Peyer's patch (tissue), 4 donors: ENCODE results near the gene DOK5. TPM values are rescaled to one million over a fixed set of nuclear protein-coding genes. Genes with fewer than 3 reads are reported as not detected.

ENCODE experiments used
- DNase-seq, 3 donors: peaks; one replicate each; pipeline ENCODE4 v3.0.0-alpha.2; 2017 to 2019
- H3K27ac ChIP-seq, 4 donors: fragments of 200-600 bp; sonication (generic); one replicate each; pipeline ENCODE4 v1.5.1; 2016 to 2019
- H3K27me3 ChIP-seq, 2 donors: fragments of 200-600 bp; sonication (generic); one replicate each; pipeline ENCODE4 v1.5.1; 2019
- H3K36me3 ChIP-seq, 3 donors: fragments of 200-600 bp; sonication (generic); one replicate each; pipeline ENCODE4 v1.5.1; 2016 to 2019
- H3K4me1 ChIP-seq, 4 donors: fragments of 200-600 bp; sonication (generic); one replicate each; pipeline ENCODE4 v1.5.1; 2016 to 2019
- H3K4me3 ChIP-seq, 4 donors: fragments of 200-600 bp; sonication (generic); 1 replicate in 3 of 4; 2 replicates in 1 of 4; pipeline ENCODE4 v1.5.1; 2016 to 2019; ENCODE audit warnings: mild to moderate bottlenecking in 1 of 4
- H3K9me3 ChIP-seq, 4 donors: fragments of 200-600 bp; sonication (generic); one replicate each; pipeline ENCODE4 v1.5.1; 2016 to 2019; ENCODE audit warnings: mild to moderate bottlenecking in 1 of 4
- CTCF ChIP-seq, 6 experiments: fragments of 450-650 bp in 4 of 6; fragments of 200-600 bp in 2 of 6; sonication (generic) in 1 of 6; IDR thresholded peaks; one replicate each; pipeline ENCODE4 v1.5.1; 2017 to 2019; ENCODE audit warnings: antibody characterized with exemption in 6 of 6, mild to moderate bottlenecking in 3 of 6, moderate library complexity in 1 of 6
- POLR2A ChIP-seq, 2 donors: fragments of 450-650 bp; IDR thresholded peaks; one replicate each; pipeline ENCODE4 v1.5.1; 2017; ENCODE audit warnings: antibody characterized with exemption in 2 of 2, mild to moderate bottlenecking in 2 of 2, moderate library complexity in 2 of 2
- total RNA-seq, 4 donors: library from RNA; depleted of rRNA; stranded (reverse); fragments of >200 nt; gene quantifications; one replicate each; pipeline ENCODE4 v1.1.0, GENCODE V29; 2016

The DOK5 gene
- total RNA-seq, 4 donors from 2014 or later: 2.1 TPM; not detected in 3

GRCh38 chr20:54642864-54643667 is 167.7 kb downstream of the DOK5 start:
- H3K36me3 ChIP-seq: no peaks in the 10 kb centered on the region
- no peak overlapping the region for H3K4me3 ChIP-seq
- H3K4me1 ChIP-seq: no peaks in the 10 kb centered on the region
- H3K27me3 ChIP-seq: no peaks in the 10 kb centered on the region
- no peak overlapping the region for H3K27ac ChIP-seq
- H3K9me3 ChIP-seq: no peaks in the 10 kb centered on the region
- TF ChIP-seq POLR2A (IDR thresholded peaks at IDR 0.05) (no peak), CTCF (IDR thresholded peaks at IDR 0.05) (no peak)
- DNase-seq: no peak

- no peak for DNase-seq
- H3K4me3 ChIP-seq: no peak overlapping the region
- no peak for TF ChIP-seq CTCF (IDR thresholded peaks at IDR 0.05)
- H3K9me3 ChIP-seq: no peaks in the 10 kb centered on the region
- H3K36me3 ChIP-seq: no peaks in the 10 kb centered on the region
- H3K27me3 ChIP-seq: no peaks in the 10 kb centered on the region
- no peak overlapping the region for H3K27ac ChIP-seq
- no peaks in the 10 kb centered on the region for H3K4me1 ChIP-seq
Measured at GRCh38 chr20:54643761-54644160, 168.4 kb downstream of the DOK5 start.

GRCh38 chr20:54645445-54646155 is 170.2 kb downstream of the DOK5 start:
- no peak for DNase-seq
- Histone ChIP-seq H3K4me1 (no peaks in the 10 kb centered on the region), H3K27me3 (no peaks in the 10 kb centered on the region), H3K4me3 (no peak overlapping the region), H3K27ac (no peak overlapping the region), H3K36me3 (no peaks in the 10 kb centered on the region), H3K9me3 (no peaks in the 10 kb centered on the region)
- TF ChIP-seq POLR2A (IDR thresholded peaks at IDR 0.05) (no peak), CTCF (IDR thresholded peaks at IDR 0.05) (no peak)

GRCh38 chr20:54646156-54646517 is 170.7 kb downstream of the DOK5 start:
- Histone ChIP-seq H3K9me3 (no peaks in the 10 kb centered on the region), H3K36me3 (no peaks in the 10 kb centered on the region), H3K27me3 (no peaks in the 10 kb centered on the region), H3K4me3 (no peak overlapping the region), H3K4me1 (no peaks in the 10 kb centered on the region), H3K27ac (no peak overlapping the region)
- no peak for DNase-seq
- no peak for TF ChIP-seq CTCF (IDR thresholded peaks at IDR 0.05)
- no peak for TF ChIP-seq POLR2A (IDR thresholded peaks at IDR 0.05)

DNA sequence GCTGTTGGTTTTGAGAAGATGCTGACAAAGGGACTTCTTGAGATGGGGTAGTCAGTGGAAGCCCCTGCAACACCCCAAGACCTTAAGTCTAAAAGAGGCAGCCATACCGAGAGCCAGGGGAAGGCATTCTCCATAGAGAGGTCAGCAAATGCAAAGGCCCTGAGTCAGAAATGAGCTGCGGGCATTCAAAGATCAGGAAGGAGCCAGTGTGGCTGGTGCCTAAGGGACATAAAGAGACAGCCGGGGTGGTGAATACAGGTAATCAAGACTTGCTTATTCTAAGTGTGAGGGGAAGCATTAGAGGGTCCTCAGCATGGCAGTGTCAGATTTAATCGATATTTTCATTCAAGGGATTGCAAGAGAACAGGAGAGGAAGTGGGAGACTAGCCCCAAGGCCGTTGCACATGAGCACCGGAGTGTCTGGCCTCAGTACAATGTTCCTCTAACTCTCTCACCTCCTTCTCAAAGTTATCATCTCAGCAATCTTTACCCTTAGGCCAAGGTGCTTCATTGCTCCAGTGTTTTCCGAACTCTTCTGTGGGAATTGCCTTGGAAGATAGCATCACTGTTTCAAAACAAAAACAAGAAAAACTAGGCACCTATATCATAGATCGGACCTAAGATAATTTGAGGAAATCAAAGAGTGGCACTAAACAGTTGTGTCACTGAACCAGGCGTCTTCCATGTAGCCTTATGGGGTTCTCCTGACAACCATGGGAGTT is 173.2 kb downstream of the DOK5 start:
- no peaks in the 10 kb centered on the region for H3K36me3 ChIP-seq
- no peak for DNase-seq
- TF ChIP-seq POLR2A (IDR thresholded peaks at IDR 0.05) (no peak), CTCF (IDR thresholded peaks at IDR 0.05) (no peak)

More for the DNA sequence above, 173.2 kb downstream of the DOK5 start:
- H3K4me1 ChIP-seq: no peaks in the 10 kb centered on the region
- no peak overlapping the region for H3K27ac ChIP-seq
- H3K4me3 ChIP-seq: no peak overlapping the region
- H3K27me3 ChIP-seq: no peaks in the 10 kb centered on the region
- H3K9me3 ChIP-seq: no peaks in the 10 kb centered on the region
